C4-2B (cell line): Measurements from ENCODE around the gene KTN1.

Experiments
- ZFX ChIP-seq: fragments of 450-650 bp; IDR thresholded peaks from 2 replicates; pipeline ENCODE4 v1.6.1; 2017
- TF ChIP-seq, protein P1 (sequence below): fragments of 450-650 bp; conservative IDR thresholded peaks from 2 replicates; pipeline ENCODE4 v1.5.1; 2017; ENCODE audit warnings: mild to moderate bottlenecking

DNA sequence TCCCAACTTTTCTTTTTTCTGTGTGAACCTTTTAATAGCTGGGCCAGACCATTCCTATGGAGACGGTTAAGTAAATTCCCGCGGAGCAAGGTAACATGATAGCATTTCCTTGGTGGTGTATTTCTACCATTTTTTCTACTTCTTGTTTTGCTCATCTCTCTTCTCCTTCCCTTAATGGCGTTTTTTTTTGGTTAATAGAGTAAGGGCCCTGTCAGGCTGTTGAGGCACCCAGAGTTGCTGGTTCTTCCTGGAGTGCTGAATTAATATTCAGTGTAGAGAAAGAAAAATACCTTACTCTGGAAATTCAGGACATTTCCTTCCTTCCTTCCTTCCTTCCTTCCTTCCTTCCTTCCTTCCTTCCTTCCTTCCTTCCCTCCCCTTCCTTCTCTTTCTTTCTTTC, 137.6 kb downstream of the KTN1 start:
- TF ChIP-seq, protein P1, sequence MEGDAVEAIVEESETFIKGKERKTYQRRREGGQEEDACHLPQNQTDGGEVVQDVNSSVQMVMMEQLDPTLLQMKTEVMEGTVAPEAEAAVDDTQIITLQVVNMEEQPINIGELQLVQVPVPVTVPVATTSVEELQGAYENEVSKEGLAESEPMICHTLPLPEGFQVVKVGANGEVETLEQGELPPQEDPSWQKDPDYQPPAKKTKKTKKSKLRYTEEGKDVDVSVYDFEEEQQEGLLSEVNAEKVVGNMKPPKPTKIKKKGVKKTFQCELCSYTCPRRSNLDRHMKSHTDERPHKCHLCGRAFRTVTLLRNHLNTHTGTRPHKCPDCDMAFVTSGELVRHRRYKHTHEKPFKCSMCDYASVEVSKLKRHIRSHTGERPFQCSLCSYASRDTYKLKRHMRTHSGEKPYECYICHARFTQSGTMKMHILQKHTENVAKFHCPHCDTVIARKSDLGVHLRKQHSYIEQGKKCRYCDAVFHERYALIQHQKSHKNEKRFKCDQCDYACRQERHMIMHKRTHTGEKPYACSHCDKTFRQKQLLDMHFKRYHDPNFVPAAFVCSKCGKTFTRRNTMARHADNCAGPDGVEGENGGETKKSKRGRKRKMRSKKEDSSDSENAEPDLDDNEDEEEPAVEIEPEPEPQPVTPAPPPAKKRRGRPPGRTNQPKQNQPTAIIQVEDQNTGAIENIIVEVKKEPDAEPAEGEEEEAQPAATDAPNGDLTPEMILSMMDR, result no peak
- no peak for TF ChIP-seq ZFX
